ENCODE measurements around the gene PTPRO.

DNA sequence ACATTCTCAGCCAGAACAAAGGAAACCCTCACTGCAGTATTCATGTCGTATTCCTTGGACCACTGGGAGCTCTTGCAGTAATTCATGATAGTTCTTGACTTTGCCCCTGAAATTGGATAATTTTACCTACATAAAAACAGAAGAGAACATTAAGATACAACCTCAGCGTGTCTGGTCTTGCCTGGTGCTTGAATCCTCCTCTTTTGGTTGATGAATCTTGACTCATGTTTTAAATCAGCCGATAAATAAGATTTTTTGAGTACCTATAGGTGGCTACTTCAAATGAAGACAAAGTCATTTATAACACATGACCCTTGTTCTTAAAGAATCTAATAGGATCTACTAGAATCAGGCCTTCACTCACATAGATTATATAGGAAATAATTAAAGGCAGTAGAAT, 221.0 kb downstream of the PTPRO start:
- TF ChIP-seq, protein P1, sequence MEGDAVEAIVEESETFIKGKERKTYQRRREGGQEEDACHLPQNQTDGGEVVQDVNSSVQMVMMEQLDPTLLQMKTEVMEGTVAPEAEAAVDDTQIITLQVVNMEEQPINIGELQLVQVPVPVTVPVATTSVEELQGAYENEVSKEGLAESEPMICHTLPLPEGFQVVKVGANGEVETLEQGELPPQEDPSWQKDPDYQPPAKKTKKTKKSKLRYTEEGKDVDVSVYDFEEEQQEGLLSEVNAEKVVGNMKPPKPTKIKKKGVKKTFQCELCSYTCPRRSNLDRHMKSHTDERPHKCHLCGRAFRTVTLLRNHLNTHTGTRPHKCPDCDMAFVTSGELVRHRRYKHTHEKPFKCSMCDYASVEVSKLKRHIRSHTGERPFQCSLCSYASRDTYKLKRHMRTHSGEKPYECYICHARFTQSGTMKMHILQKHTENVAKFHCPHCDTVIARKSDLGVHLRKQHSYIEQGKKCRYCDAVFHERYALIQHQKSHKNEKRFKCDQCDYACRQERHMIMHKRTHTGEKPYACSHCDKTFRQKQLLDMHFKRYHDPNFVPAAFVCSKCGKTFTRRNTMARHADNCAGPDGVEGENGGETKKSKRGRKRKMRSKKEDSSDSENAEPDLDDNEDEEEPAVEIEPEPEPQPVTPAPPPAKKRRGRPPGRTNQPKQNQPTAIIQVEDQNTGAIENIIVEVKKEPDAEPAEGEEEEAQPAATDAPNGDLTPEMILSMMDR (IDR thresholded peaks at IDR 0.05): no peak
- TF ChIP-seq POLR2A (IDR thresholded peaks at IDR 0.05): no peak
